GM12875 (cell line): ENCODE measurements around the gene PELI2.
"Not testable (repeated sequence)": the region's sequence is repeated elsewhere in the genome, so short reads cannot be mapped to it uniquely, and the experiment has no call there.

Source experiments
- H3K4me3 ChIP-seq: one replicate; pipeline ENCODE4 v1.5.1; 2011; ENCODE audit warnings: low read depth, low read length, control low read depth
- CTCF ChIP-seq: IDR thresholded peaks from 2 replicates; pipeline ENCODE4 v1.5.1; 2011; ENCODE audit warnings: low read depth, mild to moderate bottlenecking, control low read depth, inconsistent platforms, low read length, moderate library complexity, borderline replicate concordance; ENCODE audit not compliant: insufficient read depth

The PELI2 gene

DNA sequence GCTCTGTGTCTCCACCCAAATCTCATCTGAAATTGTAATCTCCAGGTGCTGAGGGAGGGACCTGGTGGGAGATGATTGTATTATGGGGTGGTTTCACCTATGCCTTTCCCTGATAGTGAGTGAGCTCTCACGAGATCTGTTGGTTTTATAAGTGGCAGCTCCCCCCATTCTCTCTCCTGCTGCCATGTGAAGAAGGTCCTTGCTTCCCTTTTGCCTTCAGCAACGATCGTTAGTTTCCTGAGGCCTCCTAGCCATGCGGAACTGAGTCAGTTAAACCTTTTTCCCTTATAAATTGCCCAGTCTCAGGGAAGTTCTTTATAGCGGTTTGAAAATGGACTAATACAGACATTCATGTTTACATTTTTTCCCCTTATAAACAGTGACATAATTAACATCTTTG lies 36.1 kb downstream of the PELI2 start:
- TF ChIP-seq CTCF: no peak

GRCh38 chr14:56156096-56156495 lies 37.9 kb downstream of the PELI2 start:
- no peak for TF ChIP-seq CTCF

More for the DNA sequence above, 36.1 kb downstream of the PELI2 start:
- H3K4me3 ChIP-seq: no peak overlapping the region

DNA sequence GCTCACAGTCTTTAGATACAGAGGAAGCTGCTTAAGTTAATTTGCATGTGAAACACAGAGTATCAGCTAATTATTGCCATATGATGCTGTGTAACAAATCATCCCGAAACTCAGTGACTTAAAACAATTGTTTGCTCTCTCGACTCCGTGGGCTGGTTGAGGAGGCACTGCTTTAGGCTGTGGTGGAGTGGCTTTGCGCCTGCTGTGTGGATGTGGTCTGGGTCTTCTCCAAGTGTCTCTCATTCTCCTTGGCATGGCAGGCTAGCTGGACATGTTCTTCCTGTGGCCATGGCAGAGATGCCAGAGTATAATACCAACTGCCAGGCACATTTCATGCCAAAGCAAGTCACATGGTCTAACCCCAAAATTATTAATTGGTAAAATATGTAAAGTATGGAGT lies 40.9 kb downstream of the PELI2 start:
- no peak overlapping the region for H3K4me3 ChIP-seq
- TF ChIP-seq CTCF: no peak

More at GRCh38 chr14:56156096-56156495, 37.9 kb downstream of the PELI2 start:
- no peak overlapping the region for H3K4me3 ChIP-seq

GRCh38 chr14:56160088-56160487 lies 41.9 kb downstream of the PELI2 start:
- no peak overlapping the region for H3K4me3 ChIP-seq
- no peak for TF ChIP-seq CTCF

- TF ChIP-seq CTCF: no peak
- H3K4me3 ChIP-seq: no peak overlapping the region
Observed at GRCh38 chr14:56161658-56162057, 43.4 kb downstream of the PELI2 start.

GRCh38 chr14:56162476-56162875 lies 44.3 kb downstream of the PELI2 start:
- TF ChIP-seq CTCF: no peak
- H3K4me3 ChIP-seq: no peak overlapping the region

- H3K4me3 ChIP-seq: not testable (repeated sequence)
Observed at GRCh38 chr14:56166579-56166978, 48.4 kb downstream of the PELI2 start.
